Mesodermal cell (in vitro differentiated cells): ENCODE measurements around the gene LAMA4.
A peak's percentile ranks its signal among the peaks of the same experiment; 100 is the strongest.

ENCODE experiments used
- H3K27ac ChIP-seq: 2 replicates; pipeline ENCODE4 v1.7.0; 2013; ENCODE audit warnings: mild to moderate bottlenecking, low read depth, low read length, moderate library complexity; ENCODE audit not compliant: severe bottlenecking
- H3K36me3 ChIP-seq: 2 replicates; pipeline ENCODE4 v1.7.1; 2013; ENCODE audit warnings: mild to moderate bottlenecking, low read length, moderate library complexity; ENCODE audit not compliant: control insufficient read depth, insufficient read depth
- H3K4me1 ChIP-seq: one replicate; pipeline ENCODE4 v1.7.1; 2013; ENCODE audit warnings: mild to moderate bottlenecking, low read length; ENCODE audit not compliant: insufficient read depth, control insufficient read depth, poor library complexity, severe bottlenecking
- H3K4me3 ChIP-seq: 2 replicates; pipeline ENCODE4 v1.7.0; 2013; ENCODE audit warnings: low read length, control low read depth, mild to moderate bottlenecking; ENCODE audit not compliant: insufficient read depth, poor library complexity, severe bottlenecking; ENCODE audit errors: extremely low read depth
- H3K9me3 ChIP-seq: 2 replicates; pipeline ENCODE4 v1.7.1; 2013; ENCODE audit warnings: mild to moderate bottlenecking, low read length, moderate library complexity; ENCODE audit not compliant: control insufficient read depth
- WGBS, 2 experiments: methylation state at CpG; one replicate each; pipeline ENCODE4 v1.1.5; 2013; ENCODE audit warnings: missing lambda C conversion rate in 2 of 2; ENCODE audit not compliant: insufficient coverage in 2 of 2; 5-methylcytosine and 5-hydroxymethylcytosine counted together

The LAMA4 gene

DNA sequence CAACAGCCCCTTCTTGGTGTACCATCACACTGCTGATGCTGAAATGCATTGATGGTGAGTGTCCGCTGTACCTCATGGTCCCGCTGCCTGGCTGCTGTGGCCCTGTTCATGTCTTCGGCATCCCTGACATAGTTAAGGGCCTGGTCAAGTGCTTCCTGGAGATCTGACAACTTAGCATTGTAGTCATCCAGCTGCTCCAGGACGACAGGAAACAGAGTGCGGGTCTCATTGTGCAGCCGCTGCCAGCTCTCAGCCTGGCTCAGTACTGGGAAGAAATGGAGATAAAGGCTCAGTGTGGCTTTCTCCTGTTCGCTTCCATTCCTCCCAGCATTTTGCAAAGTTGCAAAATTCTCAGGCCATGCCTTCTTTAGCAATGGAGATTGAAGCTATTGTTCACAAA is 81.8 kb downstream of the LAMA4 start:
- no peaks in the 10 kb centered on the region for H3K36me3 ChIP-seq
- 64 to 66% methylated on average over 6 to 7 of the region's 7 CpGs for WGBS, 2 experiments

DNA sequence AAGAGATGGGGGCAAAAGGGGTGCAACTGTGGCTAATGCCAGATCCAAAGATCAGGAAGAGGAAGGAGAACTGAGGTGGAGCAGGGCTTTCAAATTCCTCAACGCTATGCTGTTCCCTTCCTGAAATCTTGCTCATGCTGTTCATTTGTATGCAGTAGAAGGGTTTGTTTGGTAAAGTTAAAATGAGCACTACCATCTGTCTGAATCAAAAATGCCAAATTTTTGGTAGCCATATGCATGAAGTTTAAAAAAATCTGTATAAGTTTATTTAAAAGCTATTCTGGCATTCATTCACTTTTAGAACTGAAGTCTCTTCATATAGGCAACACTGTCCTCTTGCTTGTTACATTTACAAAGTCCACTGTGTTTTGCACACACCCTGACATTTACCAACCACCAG is 84.8 kb downstream of the LAMA4 start:
- no peak overlapping the region for H3K27ac ChIP-seq
- no peaks in the 10 kb centered on the region for H3K9me3 ChIP-seq
- H3K4me1 ChIP-seq = no peaks in the 10 kb centered on the region
- H3K36me3 ChIP-seq = no peaks in the 10 kb centered on the region
- H3K4me3 ChIP-seq = no peak overlapping the region
- 78 to 89% methylated on average over 1 of the region's 1 CpG for WGBS, 2 experiments

More for the DNA sequence above, 81.8 kb downstream of the LAMA4 start:
- H3K9me3 ChIP-seq = no peaks in the 10 kb centered on the region
- H3K27ac ChIP-seq = no peak overlapping the region
- H3K4me3 ChIP-seq = no peak overlapping the region
- H3K4me1 ChIP-seq = no peaks in the 10 kb centered on the region

DNA sequence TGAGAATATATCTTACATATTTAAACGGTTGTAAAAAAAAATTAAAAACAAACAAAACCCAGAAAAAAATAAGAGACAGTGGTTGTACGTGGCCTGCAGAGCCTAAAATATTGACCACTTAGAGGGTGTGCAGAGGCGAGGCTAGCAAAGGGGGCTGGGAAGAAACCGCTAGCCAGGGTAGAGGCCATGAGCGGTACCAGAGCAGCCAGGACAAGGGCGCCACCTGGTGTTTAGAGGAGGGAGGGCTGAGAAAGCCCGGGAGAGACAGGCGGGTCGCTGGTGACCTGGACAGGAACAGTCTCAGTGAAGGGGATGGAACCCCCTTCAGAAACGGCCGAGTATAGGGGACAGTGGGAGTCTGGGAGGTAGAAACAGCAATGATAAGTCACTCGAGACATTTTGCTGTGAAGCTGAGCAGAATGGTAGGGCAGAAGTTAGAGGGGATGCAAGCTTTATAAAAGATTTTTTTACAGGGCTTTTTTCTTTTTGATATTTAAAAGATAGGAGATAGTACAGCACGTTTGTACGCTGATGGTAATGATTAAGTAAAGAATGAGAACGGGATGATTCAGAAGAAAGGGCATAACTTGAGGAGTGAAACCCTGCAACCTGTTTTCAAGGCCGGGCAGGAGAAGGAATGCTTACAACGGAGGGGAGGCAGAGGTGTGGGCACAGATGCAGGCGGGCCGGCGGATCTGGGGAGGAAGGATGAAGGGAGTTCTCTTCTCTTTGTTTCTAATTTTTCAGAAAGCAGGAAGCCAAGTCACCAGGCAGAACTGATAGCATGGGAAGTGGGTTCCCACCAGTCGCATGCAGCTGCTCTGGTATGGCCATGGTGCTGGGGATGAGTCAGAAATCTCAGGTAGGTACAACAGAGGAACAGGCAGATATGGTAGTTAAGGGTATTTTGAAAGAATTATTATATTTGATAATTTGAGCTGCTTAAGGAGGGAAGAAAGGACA is 90.8 kb downstream of the LAMA4 start:
- 36 to 43% methylated on average over 16 to 19 of the region's 21 CpGs for WGBS, 2 experiments

DNA sequence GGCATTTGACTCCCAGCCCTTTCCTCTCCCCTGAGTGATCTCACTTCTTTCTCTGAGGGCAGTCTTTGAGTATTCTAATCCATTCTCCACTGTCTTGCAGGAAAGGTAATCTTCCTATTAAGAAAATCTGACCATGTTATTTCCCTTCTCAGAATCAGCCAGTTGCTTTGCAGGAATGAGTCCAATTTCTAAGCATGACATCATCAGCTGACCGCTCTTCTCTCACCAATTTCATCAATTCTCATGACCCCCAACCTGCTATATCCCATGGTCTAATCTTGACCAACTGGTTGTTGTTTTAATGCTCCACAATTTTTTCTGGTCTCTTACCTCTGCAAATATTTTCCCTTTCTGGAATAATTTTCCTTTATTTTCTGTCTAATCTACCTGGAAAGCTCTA is 93.6 kb downstream of the LAMA4 start:
- no peaks in the 10 kb centered on the region for H3K9me3 ChIP-seq
- 100% methylated on average over 1 of the region's 1 CpG for WGBS, 2 experiments
- H3K4me1 ChIP-seq = peaks cover 10% of the 10 kb centered on the region
- no peak overlapping the region for H3K27ac ChIP-seq
- no peak overlapping the region for H3K4me3 ChIP-seq
- no peaks in the 10 kb centered on the region for H3K36me3 ChIP-seq

More for the DNA sequence above, 90.8 kb downstream of the LAMA4 start:
- H3K9me3 ChIP-seq = no peaks in the 10 kb centered on the region
- no peaks in the 10 kb centered on the region for H3K36me3 ChIP-seq
- no peaks in the 10 kb centered on the region for H3K4me1 ChIP-seq
- no peak overlapping the region for H3K4me3 ChIP-seq
- H3K27ac ChIP-seq = no peak overlapping the region

DNA sequence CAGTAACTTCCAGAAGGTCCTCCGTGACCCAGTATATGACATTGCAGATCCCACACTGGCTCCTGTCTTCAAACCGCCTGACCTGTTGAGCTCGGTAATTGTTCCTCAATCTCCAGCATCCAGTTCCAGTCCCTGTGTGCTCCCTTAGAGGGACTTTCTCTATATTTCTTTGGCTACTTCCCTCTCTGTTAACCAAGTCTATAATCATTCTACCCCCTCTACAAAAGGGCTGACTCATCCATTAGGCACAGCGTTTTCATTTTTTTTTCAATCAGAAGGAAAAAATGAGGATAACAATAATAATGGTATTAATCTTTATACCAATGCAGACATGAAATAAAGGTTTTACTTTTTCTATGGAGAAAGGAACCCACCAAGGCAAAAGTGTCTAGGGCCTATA is 97.7 kb downstream of the LAMA4 start:
- no peaks in the 10 kb centered on the region for H3K36me3 ChIP-seq
- 93 to 95% methylated on average over 3 of the region's 4 CpGs for WGBS, 2 experiments

DNA sequence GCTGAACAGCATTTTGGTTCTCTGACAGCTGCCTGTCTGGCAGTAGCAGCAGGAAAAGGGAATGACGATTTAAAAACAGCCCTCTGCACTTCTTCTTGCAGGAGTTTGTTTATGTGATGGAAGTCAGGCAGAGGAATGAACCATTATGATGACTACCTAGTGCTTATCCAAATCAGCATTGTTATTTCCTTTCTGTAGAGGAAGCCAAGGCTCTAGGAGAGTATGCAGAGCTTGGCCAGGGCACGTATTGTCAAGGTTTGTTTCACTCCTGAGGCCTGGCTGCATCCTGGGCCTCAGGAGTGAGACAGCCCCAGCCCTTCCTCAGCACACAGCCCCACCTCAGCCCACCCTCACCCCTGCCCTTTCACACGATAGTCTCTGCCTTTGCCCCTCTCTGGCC is 98.5 kb downstream of the LAMA4 start:
- Histone ChIP-seq H3K4me1 (peaks cover 24% of the 10 kb centered on the region), H3K4me3 (no peak overlapping the region), H3K9me3 (no peaks in the 10 kb centered on the region), H3K36me3 (no peaks in the 10 kb centered on the region), H3K27ac (peak overlapping the region; percentile 67)
- 40 to 63% methylated on average over 1 of the region's 3 CpGs for WGBS, 2 experiments

More for the DNA sequence above, 97.7 kb downstream of the LAMA4 start:
- peak overlapping the region; percentile 67 for H3K27ac ChIP-seq
- peaks cover 24% of the 10 kb centered on the region for H3K4me1 ChIP-seq
- H3K9me3 ChIP-seq = no peaks in the 10 kb centered on the region
- no peak overlapping the region for H3K4me3 ChIP-seq

DNA sequence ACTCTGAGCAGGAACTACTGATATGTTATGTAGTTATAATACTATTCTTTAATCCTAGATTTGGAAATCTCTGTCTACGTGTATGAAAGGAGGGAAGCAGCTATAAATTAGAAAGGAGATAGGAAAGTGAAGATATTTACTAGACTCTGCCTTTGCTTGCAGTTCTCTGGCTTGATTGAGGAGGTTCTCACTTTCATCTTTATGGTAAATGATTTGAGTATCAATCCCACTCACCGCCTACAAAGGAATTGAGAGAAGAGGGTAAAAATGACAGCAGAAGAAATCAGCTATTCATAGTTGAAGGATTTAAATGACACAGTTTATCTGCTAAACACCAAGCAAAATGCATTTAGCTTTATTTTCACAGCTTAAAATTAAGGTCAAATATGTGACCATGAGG is 99.7 kb downstream of the LAMA4 start:
- Histone ChIP-seq H3K27ac (peak overlapping the region; percentile 46), H3K4me3 (no peak overlapping the region), H3K36me3 (no peaks in the 10 kb centered on the region), H3K4me1 (peaks cover 24% of the 10 kb centered on the region), H3K9me3 (no peaks in the 10 kb centered on the region)
- no CpG with 5 or more reads among the region's 2 CpGs for WGBS, 2 experiments

DNA sequence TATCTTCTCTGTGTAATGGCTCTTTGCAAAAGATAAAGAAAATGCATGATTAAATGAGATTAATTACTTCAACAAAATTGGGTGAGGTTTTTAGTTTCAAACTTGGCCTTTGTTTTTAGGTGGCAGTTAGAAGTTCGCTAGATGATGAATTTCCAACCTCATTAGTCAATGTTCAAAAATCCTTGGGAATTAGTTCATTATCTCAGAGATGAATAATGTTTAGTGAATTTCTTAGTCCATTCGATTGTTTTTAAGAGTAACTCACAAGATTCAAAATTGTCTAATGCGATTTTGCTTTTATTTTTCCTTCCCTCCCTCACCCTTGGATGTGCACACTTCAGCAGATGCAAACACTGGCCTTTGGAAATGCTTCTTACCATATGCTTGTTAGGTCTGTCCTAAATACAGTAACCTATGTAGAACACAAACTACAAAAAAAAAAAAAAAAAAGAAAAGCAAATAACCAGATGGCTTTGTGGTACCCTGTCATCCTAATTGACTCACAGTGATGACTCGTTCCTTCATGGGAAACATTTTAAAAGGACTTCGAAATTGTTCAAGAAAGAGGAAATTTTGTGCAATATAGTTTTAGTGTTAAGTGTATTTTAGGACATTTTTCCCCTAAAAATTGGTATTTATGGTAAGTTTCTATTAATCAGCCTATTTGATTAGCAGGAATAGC is 100.3 kb downstream of the LAMA4 start:
- H3K36me3 ChIP-seq = no peaks in the 10 kb centered on the region
- peak overlapping the region; percentile 46 for H3K27ac ChIP-seq
- H3K9me3 ChIP-seq = no peaks in the 10 kb centered on the region
- H3K4me1 ChIP-seq = peaks cover 24% of the 10 kb centered on the region
- H3K4me3 ChIP-seq = no peak overlapping the region
- WGBS, 2 experiments = 94 to 100% methylated on average over 2 to 4 of the region's 5 CpGs

DNA sequence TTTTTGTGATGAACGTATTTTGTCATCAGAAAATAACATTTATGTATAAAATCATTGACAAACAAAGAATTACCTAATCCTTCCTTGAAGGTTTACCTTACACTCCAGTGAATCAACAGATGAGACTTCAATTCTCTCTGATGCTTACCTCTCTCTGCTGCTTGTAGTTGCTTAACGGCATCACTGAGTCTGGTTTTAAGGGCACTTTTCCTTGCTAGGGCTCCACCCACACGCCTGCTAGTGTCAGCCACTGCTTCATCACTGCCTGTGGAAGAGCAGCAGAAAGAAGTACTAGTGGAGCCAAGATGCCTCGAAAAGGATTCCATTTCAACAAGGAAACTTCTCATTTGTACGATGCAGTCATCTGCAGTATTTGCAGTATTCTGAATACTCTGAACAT is 104.0 kb downstream of the LAMA4 start:
- no peak overlapping the region for H3K27ac ChIP-seq

DNA sequence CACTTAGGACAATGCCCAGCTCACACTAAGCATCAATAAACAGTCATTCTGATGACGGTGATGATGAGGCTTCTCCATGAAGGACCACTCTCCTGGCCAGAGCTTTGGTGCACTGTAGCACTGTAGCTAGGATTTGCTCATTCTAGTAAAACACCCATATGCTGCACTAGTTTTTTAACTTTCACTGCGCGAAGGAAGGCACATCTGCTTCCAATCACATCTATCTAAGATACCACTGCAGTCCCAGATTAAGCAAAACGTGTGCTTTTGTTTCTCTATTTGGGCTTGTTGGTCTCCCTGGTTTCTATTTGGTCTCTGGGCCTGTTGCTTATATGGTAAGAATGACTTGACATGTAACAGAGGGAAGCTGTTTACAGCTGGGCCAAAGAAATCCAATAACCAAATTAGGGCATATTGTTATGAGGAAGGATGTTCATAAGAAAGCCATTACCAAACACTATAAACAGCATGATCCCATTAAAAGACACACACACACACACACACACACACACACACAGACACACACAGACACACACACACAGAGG is 104.6 kb downstream of the LAMA4 start:
- WGBS, 2 experiments = 100% methylated on average over 1 to 4 of the region's 4 CpGs
- Histone ChIP-seq H3K36me3 (no peaks in the 10 kb centered on the region), H3K4me3 (no peak overlapping the region), H3K9me3 (no peaks in the 10 kb centered on the region), H3K27ac (no peak overlapping the region), H3K4me1 (peaks cover 4% of the 10 kb centered on the region)

More for the DNA sequence above, 104.0 kb downstream of the LAMA4 start:
- Histone ChIP-seq H3K4me3 (no peak overlapping the region), H3K9me3 (no peaks in the 10 kb centered on the region), H3K4me1 (peaks cover 10% of the 10 kb centered on the region), H3K36me3 (no peaks in the 10 kb centered on the region)
- WGBS, 2 experiments = 66 to 84% methylated on average over 3 to 4 of the region's 5 CpGs
